HepG2 (cell line): Measurements from ENCODE around the gene UFSP2. TPM values are rescaled to one million over a fixed set of nuclear protein-coding genes. Genes with fewer than 3 reads are reported as not detected.

Experiments
- CENPBD1 ChIP-seq: sonication (generic); formaldehyde crosslinking; IDR thresholded peaks from 2 replicates; pipeline ENCODE4 v1.8.0; 2022; ENCODE audit warnings: missing genetic modification reagents, low read depth, mild to moderate bottlenecking, borderline replicate concordance
- DNMT1 ChIP-seq: sonication (generic); formaldehyde crosslinking; IDR thresholded peaks from 2 replicates; pipeline ENCODE4 v1.5.1; 2020; ENCODE audit warnings: mild to moderate bottlenecking, missing genetic modification reagents
- E2F2 ChIP-seq: sonication (generic); formaldehyde crosslinking; IDR thresholded peaks from 2 replicates; pipeline ENCODE4 v1.4.0; 2020; ENCODE audit warnings: missing genetic modification reagents, borderline replicate concordance
- PRDM15 ChIP-seq: sonication (generic); formaldehyde crosslinking; IDR thresholded peaks from 2 replicates; pipeline ENCODE4 v1.4.0; 2020; ENCODE audit warnings: missing genetic modification reagents
- TERF1 ChIP-seq: sonication (generic); formaldehyde crosslinking; IDR thresholded peaks from 2 replicates; pipeline ENCODE4 v1.8.0; 2022; ENCODE audit warnings: mild to moderate bottlenecking, missing genetic modification reagents, moderate library complexity
- TGIF2 ChIP-seq: IDR thresholded peaks from 2 replicates; pipeline ENCODE4 v1.6.1; 2016; ENCODE audit warnings: control low read depth, missing compliant biosample characterization
- ZFY ChIP-seq: sonication (generic); formaldehyde crosslinking; IDR thresholded peaks from 2 replicates; pipeline ENCODE4 v1.4.0; 2020; ENCODE audit warnings: missing genetic modification reagents
- ZNF160 ChIP-seq: sonication (generic); formaldehyde crosslinking; IDR thresholded peaks from 2 replicates; pipeline ENCODE4 v1.8.0; 2022; ENCODE audit warnings: mild to moderate bottlenecking, inconsistent platforms, missing genetic modification reagents
- ZNF264 ChIP-seq: sonication (generic); formaldehyde crosslinking; IDR thresholded peaks from 2 replicates; pipeline ENCODE4 v1.4.0; 2020; ENCODE audit warnings: missing genetic modification reagents
- ZNF512 ChIP-seq: sonication (generic); formaldehyde crosslinking; IDR thresholded peaks from 2 replicates; pipeline ENCODE4 v1.4.0; 2020; ENCODE audit warnings: mild to moderate bottlenecking, missing genetic modification reagents
- ZNF772 ChIP-seq: sonication (generic); formaldehyde crosslinking; IDR thresholded peaks from 2 replicates; pipeline ENCODE4 v1.5.0; 2020; ENCODE audit warnings: mild to moderate bottlenecking, missing genetic modification reagents
- polyA plus RNA-seq, 8 experiments: library from polyadenylated mRNA; depleted of rRNA in 3 of 8; stranded (reverse) in 7 of 8; unstranded in 1 of 8; fragments of >200 nt; fragmentation: Illumina TruSeq in 4 of 8; extraction: Trizol in 4 of 8; gene quantifications; 2 replicates each; pipeline versions ENCODE4 v1.2.1 to v1.2.3, GENCODE V29; 2011 to 2016; ENCODE audit warnings: low read depth in 4 of 8, missing spikeins in 1 of 8, mixed read lengths in 1 of 8; ENCODE audit not compliant: insufficient read depth in 1 of 8
- total RNA-seq, 5 experiments: library from RNA; depleted of rRNA; stranded (reverse); fragments of >200 nt; fragmentation: Illumina TruSeq; extraction: Trizol; gene quantifications; 2 replicates each; pipeline ENCODE4 v1.2.3, GENCODE V29; 2016; ENCODE audit warnings: low read depth in 1 of 5

UFSP2 gene
- total and polyA plus RNA-seq, 2 of the 13 experiments (the other 11 are each of a cell fraction or from before 2014, with no cell fraction given): 24.1 to 32.3 TPM

- TF ChIP-seq CENPBD1 (peak; percentile 96), ZNF264 (peak; percentile 85), TGIF2 (no peak), ZNF512 (CRISPR knock-in tag) (no peak), ZFY (CRISPR knock-in tag) (peak; percentile 82), E2F2 (CRISPR knock-in tag) (no peak; the same call in 1 of the 2 replicates), PRDM15 (CRISPR knock-in tag) (peak; percentile 44), TERF1 (CRISPR knock-in tag) (peak; percentile 98), ZNF160 (CRISPR knock-in tag) (peak; percentile 86; the same call in 1 of the 2 replicates), DNMT1 (CRISPR knock-in tag) (peak; percentile 61; the same call in 1 of the 2 replicates), ZNF772 (peak; percentile 94)
Observed at GRCh38 chr4:185395956-185396723, 29.6 kb downstream of the UFSP2 start (continued).
